Measurements from ENCODE around the gene MPO.

GRCh38 chr17:58224315-58224714 is 56.4 kb downstream of the MPO start:
- TF ChIP-seq MAFK (IDR thresholded peaks at IDR 0.05; ENCODE audit: partially characterized antibody) (no peak), POLR2A (IDR thresholded peaks at IDR 0.05; ENCODE audit: low read length) (no peak), EP300 (IDR thresholded peaks at IDR 0.05) (no peak), RCOR1 (IDR thresholded peaks at IDR 0.05; ENCODE audit: low read depth, low read length) (no peak), HDAC2 (IDR thresholded peaks at IDR 0.05) (no peak), RFX5 (IDR thresholded peaks at IDR 0.05) (no peak), CHD4 (IDR thresholded peaks at IDR 0.05; ENCODE audit: borderline replicate concordance) (no peak), MAX (IDR thresholded peaks at IDR 0.05) (no peak), POLR2AphosphoS2 (conservative IDR thresholded peaks at IDR 0.05; ENCODE audit: low read length) (no peak), CHD2 (IDR thresholded peaks at IDR 0.05; ENCODE audit: low read length, partially characterized antibody) (no peak)
- TF ChIP-seq, protein P1, sequence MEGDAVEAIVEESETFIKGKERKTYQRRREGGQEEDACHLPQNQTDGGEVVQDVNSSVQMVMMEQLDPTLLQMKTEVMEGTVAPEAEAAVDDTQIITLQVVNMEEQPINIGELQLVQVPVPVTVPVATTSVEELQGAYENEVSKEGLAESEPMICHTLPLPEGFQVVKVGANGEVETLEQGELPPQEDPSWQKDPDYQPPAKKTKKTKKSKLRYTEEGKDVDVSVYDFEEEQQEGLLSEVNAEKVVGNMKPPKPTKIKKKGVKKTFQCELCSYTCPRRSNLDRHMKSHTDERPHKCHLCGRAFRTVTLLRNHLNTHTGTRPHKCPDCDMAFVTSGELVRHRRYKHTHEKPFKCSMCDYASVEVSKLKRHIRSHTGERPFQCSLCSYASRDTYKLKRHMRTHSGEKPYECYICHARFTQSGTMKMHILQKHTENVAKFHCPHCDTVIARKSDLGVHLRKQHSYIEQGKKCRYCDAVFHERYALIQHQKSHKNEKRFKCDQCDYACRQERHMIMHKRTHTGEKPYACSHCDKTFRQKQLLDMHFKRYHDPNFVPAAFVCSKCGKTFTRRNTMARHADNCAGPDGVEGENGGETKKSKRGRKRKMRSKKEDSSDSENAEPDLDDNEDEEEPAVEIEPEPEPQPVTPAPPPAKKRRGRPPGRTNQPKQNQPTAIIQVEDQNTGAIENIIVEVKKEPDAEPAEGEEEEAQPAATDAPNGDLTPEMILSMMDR (IDR thresholded peaks at IDR 0.05) = no peak

Measured in A549 (cell line).